Measurements from ENCODE around the gene POM121L2. TPM values are rescaled to one million over a fixed set of nuclear protein-coding genes. Genes with fewer than 3 reads are reported as not detected.

The POM121L2 gene
- not detected for total RNA-seq (2021; ENCODE audit: unreplicated experiment)
- polyA plus RNA-seq (2012) = not detected in 2 replicates
- not detected for Bru-seq, nascent RNA
- not detected for BruChase-seq, experiment 1, labeled RNA remaining after a 6-hour chase
- not detected for BruChase-seq, experiment 2, labeled RNA remaining after a 2-hour chase
- long read RNA-seq = 0 reads

GRCh38 chr6:27312146-27312949, at the start of gene POM121L2:
POM121L2 (minus strand) TSS chr6:27312273; CDS start chr6:27312170, 103 bp downstream.
- no TSS peak for BruUV-seq (replicated peaks)
- no peak within 1 kb of the TSS for H3K4me3 ChIP-seq (replicated peaks in 1 of 2; ENCODE audit: low read depth in 1 of 2, low read length in 2 of 2)

More at GRCh38 chr6:27312146-27312949, at the start of gene POM121L2:
- POLR2A ChIA-PET = no interaction called here
- ATAC-seq = no peak
- Histone ChIP-seq H3K4me1 (ENCODE audit: control insufficient read depth in 1 of 2, insufficient read depth in 2 of 2, low read length in 2 of 2) (no peaks in the 10 kb centered on the region), H3K4me2 (ENCODE audit: low read length) (no peak within 1 kb of the TSS), H4K20me1 (ENCODE audit: insufficient read depth) (no peaks in the 10 kb centered on the region), H3K9me3 (ENCODE audit: control insufficient read depth in 1 of 2, insufficient read depth in 1 of 2, low read depth in 1 of 2, low read length in 2 of 2) (no peaks in the 10 kb centered on the region), H3K36me3 (ENCODE audit: control insufficient read depth in 1 of 2, insufficient read depth in 2 of 2, low read length in 2 of 2) (no peaks in the 10 kb centered on the region), H3K9me2 (ENCODE audit: insufficient read depth) (no peaks in the 10 kb centered on the region), H3K79me2 (ENCODE audit: insufficient read depth, low read length) (no peaks in the 10 kb centered on the region), H3K27me3 (ENCODE audit: insufficient read depth, low read length) (no peaks in the 10 kb centered on the region), H3K9ac (ENCODE audit: low read length) (no peak within 1 kb of the TSS), H3K27ac (ENCODE audit: low read depth, low read length) (no peak within 1 kb of the TSS), H2AFZ (ENCODE audit: low read depth, low read length, poor library complexity, severe bottlenecking) (no peak within 1 kb of the TSS)
- RAD21 ChIA-PET (ENCODE audit: low non-redundant PET in 1 of 2, low total read pairs in 2 of 2, uncharacterized antibody in 2 of 2, unreplicated experiment in 2 of 2) = no interaction called here
- intact Hi-C loops (cut with micrococcal nuclease) = no loop called here
- no peak for DNase-seq (ENCODE audit: low read depth, low spot score)
- CTCF ChIA-PET = no interaction called here
- TF ChIP-seq CTCF (IDR thresholded peaks at IDR 0.05 in 2 of 3, conservative IDR thresholded peaks at IDR 0.05 in 1 of 3; ENCODE audit: borderline replicate concordance in 1 of 3, insufficient read depth in 1 of 3, low read depth in 2 of 3, low read length in 2 of 3) (peak in 1 of 3 experiments; percentile 17; a peak in 1 of 6 replicates), RAD21 (IDR thresholded peaks at IDR 0.05; ENCODE audit: low read depth) (peak; percentile 10; the same call in 1 of the 2 replicates), YY1 (IDR thresholded peaks at IDR 0.05; ENCODE audit: extremely low read depth, insufficient replicate concordance, low read depth, low read length) (no peak), ATF3 (IDR thresholded peaks at IDR 0.05) (no peak), MAX (IDR thresholded peaks at IDR 0.05) (no peak)
